Measurements from ENCODE around the gene GOLGA3.

GRCh38 chr12:132740313-132740646 lies 88.4 kb downstream of the GOLGA3 start:
- no peak for TF ChIP-seq EZH2 (IDR thresholded peaks at IDR 0.05; ENCODE audit: insufficient read depth, low read length)
- TF ChIP-seq, protein P1, sequence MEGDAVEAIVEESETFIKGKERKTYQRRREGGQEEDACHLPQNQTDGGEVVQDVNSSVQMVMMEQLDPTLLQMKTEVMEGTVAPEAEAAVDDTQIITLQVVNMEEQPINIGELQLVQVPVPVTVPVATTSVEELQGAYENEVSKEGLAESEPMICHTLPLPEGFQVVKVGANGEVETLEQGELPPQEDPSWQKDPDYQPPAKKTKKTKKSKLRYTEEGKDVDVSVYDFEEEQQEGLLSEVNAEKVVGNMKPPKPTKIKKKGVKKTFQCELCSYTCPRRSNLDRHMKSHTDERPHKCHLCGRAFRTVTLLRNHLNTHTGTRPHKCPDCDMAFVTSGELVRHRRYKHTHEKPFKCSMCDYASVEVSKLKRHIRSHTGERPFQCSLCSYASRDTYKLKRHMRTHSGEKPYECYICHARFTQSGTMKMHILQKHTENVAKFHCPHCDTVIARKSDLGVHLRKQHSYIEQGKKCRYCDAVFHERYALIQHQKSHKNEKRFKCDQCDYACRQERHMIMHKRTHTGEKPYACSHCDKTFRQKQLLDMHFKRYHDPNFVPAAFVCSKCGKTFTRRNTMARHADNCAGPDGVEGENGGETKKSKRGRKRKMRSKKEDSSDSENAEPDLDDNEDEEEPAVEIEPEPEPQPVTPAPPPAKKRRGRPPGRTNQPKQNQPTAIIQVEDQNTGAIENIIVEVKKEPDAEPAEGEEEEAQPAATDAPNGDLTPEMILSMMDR (IDR thresholded peaks at IDR 0.05; ENCODE audit: insufficient read depth, low read depth, low read length) = no peak
